ENCODE measurements around the gene NAV3.
A peak's percentile ranks its signal among the peaks of the same experiment; 100 is the strongest.
"Not testable (repeated sequence)": the region's sequence is repeated elsewhere in the genome, so short reads cannot be mapped to it uniquely, and the experiment has no call there.

NAV3 gene

GRCh38 chr12:78209846-78210505, 379.3 kb downstream of the NAV3 start:
- DNase-seq: peak; percentile 71

- DNase-seq: no peak
These were observed 379.8 kb downstream of the NAV3 start for GRCh38 chr12:78210506-78210860.

GRCh38 chr12:78210894-78211302, 380.2 kb downstream of the NAV3 start:
- peak; percentile 12 for DNase-seq

- no peak for DNase-seq
These were observed 390.1 kb downstream of the NAV3 start for GRCh38 chr12:78220811-78221210.

GRCh38 chr12:78224154-78224553, 393.5 kb downstream of the NAV3 start:
- DNase-seq: no peak

- DNase-seq: no peak
These were observed 396.1 kb downstream of the NAV3 start for GRCh38 chr12:78226763-78227162.

DNA sequence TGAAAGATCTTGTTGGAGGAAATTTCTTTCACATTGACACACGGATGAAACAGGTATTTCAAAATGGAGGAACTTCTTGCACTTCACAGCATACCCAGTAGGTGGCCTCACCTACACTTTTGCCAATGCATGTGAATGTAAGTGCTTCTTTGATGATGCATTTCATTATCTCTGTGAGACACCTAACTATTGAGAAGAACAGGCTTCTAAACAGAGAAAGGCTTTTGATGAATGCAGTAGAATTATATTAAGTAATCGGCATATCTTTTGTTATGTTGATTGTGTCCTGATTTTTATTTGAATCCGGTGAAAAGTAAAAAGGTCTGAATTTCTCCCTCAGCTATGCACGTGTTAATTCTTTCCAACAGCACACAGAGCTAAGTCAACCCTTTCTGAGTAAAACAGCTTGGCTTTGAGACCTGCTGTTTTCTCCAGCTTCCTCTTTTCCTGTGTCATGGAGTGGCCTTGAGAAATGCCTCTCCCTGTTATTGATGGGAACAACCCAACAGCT, 399.0 kb downstream of the NAV3 start:
- peak; percentile 23 for DNase-seq

- no peak for DNase-seq
These were observed 402.1 kb downstream of the NAV3 start for GRCh38 chr12:78232756-78233155.

- no peak for DNase-seq
These were observed 405.6 kb downstream of the NAV3 start for GRCh38 chr12:78236264-78236663.

GRCh38 chr12:78239544-78239943, 408.9 kb downstream of the NAV3 start:
- DNase-seq: no peak

GRCh38 chr12:78240827-78241226, 410.1 kb downstream of the NAV3 start:
- no peak for DNase-seq

- peak; percentile 55 for DNase-seq
These were observed 410.8 kb downstream of the NAV3 start for GRCh38 chr12:78241446-78241845.

DNA sequence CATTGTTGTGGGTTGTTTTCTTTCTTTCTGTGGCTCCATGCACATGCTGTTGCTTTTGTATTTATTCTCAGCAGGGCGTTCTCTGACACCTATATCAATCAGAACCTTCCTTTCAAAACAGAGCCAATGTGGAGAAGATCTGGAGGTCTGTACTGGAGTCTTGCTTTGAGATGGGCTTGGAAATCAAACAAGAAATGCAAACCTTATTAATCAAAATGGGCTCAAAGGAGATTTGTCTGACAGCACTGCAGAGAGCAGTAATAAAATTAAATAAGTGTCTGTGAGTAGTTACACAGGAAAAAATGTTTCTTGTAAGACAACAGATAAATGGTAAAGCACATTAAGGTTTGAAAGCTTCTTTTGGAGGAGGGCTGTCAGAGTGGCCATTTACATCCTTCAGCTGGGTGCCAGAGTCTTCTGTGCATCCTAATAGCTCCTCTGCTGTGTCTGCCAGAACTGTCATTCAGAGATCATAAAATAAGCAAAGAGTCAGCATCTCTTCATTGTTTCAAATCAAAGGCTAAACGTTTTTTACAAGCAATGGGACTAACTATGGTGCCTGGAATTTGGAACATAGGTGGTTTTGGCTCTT, 414.3 kb downstream of the NAV3 start:
- no peak for DNase-seq

DNA sequence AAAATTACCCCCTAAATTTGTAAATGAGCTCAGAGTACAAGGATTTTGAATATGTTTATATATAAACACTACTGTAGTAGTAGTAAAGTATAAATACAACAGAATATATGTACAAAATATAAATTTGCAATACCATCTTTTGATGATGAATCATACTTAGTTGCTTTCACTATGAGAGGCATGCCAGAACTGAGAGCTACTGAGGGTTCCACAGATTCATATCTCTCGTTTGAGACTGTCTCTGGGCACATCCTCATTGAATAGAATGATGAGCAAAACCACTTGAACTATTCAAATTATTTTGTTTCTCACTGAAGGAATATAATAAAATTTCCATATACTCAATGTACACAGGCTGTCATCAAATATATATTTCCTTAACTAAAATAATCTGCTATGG, 417.6 kb downstream of the NAV3 start:
- no peak for DNase-seq

- DNase-seq: no peak
These were observed 418.9 kb downstream of the NAV3 start for GRCh38 chr12:78249578-78249977.

DNA sequence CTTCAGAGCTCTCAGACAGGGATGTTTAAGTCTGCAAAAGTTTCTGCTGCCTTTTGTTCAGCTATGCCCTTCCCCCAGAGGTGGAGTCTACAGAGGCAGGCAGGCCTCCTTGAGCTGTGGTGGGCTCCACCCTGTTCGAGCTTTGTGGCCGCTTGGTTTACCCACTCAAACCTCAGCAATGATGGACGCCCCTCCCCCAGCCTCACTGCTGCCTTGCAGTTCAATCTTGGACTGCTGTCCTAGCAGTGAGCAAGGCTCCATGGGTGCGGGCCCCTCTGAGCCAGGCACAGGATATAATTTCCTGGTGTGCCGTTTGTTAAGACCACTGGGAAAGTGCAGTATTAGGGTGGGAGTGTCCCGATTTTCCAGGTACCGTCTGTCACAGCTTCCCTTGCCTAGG, 427.0 kb downstream of the NAV3 start:
- DNase-seq: not testable (repeated sequence)

DNA sequence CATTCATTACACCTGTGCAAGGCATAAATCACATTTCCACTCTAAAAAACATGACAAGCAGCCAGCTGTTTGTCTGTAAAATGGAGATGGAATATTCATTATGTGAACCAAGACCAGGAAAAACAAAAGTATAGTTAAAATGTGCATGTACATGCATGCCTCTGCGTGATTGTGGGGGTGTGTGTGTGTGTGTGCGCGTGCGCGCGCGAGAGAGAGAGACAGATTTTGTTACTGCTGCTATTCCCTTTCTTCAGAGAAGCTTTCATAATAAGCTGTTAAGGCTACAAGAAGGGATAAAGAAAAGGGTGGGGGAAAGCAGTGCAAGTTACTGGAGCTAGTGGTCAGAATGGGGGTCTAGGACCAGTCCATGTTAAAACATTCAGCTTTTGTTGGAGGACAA, 430.3 kb downstream of the NAV3 start:
- DNase-seq: no peak

DNA sequence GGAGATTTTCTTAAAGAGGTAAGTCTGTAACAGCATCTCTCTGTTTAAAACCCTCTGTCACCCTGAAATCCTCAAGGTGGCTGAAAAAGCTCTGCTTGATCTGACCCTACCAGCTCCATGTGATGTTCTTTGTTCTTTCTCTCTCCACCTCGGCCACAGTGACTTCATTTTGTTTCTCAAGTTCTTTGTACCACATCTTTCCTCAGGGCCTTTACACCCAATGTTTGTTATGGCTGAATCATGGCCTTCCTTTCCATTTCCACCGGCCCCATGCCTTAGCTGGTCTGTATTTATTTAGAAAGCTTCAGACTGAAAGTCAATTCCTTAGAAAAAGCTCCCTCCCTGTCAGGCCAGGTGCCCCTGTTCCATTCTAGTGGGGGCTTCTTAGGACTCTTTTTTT, 431.2 kb downstream of the NAV3 start:
- no peak for DNase-seq
